HEK293 (cell line): Measurements from ENCODE around the gene LBX2.

Experiments
- MYNN ChIP-seq: fragments of 450-650 bp; formaldehyde crosslinking; IDR thresholded peaks from 2 replicates; pipeline ENCODE4 v1.5.1; 2016; ENCODE audit warnings: missing biosample characterization, missing genetic modification characterization, borderline replicate concordance
- RBAK ChIP-seq: fragments of 450-650 bp; formaldehyde crosslinking; IDR thresholded peaks from 2 replicates; pipeline ENCODE4 v1.5.1; 2016; ENCODE audit warnings: missing biosample characterization, missing genetic modification characterization
- REPIN1 ChIP-seq: fragments of 450-650 bp; formaldehyde crosslinking; IDR thresholded peaks from 2 replicates; pipeline ENCODE4 v1.5.1; 2017; ENCODE audit warnings: missing biosample characterization, missing genetic modification characterization, low read depth
- ZNF23 ChIP-seq: fragments of 450-650 bp; formaldehyde crosslinking; IDR thresholded peaks from 2 replicates; pipeline ENCODE4 v1.5.1; 2016; ENCODE audit warnings: missing biosample characterization, missing genetic modification characterization, borderline replicate concordance
- ZNF292 ChIP-seq: fragments of 450-650 bp; formaldehyde crosslinking; IDR thresholded peaks from 2 replicates; pipeline ENCODE4 v1.5.1; 2016; ENCODE audit warnings: low read depth, missing biosample characterization, missing genetic modification characterization, borderline replicate concordance
- TF ChIP-seq, protein P1 (sequence below): fragments of 450-650 bp; formaldehyde crosslinking; IDR thresholded peaks from 2 replicates; pipeline ENCODE4 v1.5.1; 2016; ENCODE audit warnings: missing biosample characterization, missing genetic modification characterization
- TF ChIP-seq, protein P2 (sequence below): fragments of 450-650 bp; formaldehyde crosslinking; IDR thresholded peaks from 2 replicates; pipeline ENCODE4 v1.5.1; 2016; ENCODE audit warnings: missing biosample characterization, missing genetic modification characterization

DNA sequence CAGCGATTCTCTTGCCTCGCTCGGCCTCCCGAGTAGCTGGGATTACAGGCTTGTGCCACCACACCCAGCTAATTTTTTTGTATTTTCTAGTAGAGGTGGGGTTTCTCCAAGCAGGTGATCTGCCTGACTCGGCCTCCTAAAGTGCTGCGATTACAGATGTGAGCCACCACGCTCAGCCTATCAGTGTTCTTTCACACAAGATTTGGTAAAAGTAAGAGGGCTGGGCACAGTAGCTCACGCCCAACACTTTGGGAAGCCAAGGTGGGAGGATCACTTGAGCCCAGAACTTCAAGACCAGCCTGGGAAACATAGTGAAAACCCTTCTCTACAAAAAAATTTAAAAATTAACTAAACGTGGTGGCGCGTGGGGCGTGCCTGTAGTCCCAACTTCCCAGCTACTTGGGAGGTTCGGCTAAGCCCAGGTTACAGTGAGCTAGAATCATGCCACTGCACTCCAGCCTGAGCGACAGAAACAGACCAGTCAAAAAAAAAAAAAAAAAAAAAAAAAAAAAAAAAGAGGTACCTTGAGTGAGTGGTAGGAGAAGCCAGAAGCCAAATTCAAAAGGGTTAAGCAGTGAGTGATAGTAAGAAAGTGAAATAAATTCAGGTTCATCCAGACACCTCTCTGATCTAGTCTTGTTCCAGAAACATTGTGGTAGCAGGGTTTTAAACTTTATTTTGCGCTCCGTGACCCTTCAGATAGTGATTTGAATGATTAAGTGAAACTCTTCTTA, 27.9 kb downstream of the LBX2 start:
- TF ChIP-seq MYNN = no peak
- TF ChIP-seq, protein P1, sequence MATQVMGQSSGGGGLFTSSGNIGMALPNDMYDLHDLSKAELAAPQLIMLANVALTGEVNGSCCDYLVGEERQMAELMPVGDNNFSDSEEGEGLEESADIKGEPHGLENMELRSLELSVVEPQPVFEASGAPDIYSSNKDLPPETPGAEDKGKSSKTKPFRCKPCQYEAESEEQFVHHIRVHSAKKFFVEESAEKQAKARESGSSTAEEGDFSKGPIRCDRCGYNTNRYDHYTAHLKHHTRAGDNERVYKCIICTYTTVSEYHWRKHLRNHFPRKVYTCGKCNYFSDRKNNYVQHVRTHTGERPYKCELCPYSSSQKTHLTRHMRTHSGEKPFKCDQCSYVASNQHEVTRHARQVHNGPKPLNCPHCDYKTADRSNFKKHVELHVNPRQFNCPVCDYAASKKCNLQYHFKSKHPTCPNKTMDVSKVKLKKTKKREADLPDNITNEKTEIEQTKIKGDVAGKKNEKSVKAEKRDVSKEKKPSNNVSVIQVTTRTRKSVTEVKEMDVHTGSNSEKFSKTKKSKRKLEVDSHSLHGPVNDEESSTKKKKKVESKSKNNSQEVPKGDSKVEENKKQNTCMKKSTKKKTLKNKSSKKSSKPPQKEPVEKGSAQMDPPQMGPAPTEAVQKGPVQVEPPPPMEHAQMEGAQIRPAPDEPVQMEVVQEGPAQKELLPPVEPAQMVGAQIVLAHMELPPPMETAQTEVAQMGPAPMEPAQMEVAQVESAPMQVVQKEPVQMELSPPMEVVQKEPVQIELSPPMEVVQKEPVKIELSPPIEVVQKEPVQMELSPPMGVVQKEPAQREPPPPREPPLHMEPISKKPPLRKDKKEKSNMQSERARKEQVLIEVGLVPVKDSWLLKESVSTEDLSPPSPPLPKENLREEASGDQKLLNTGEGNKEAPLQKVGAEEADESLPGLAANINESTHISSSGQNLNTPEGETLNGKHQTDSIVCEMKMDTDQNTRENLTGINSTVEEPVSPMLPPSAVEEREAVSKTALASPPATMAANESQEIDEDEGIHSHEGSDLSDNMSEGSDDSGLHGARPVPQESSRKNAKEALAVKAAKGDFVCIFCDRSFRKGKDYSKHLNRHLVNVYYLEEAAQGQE (tag by site-specific recombination) = no peak
- TF ChIP-seq ZNF23 (tag by site-specific recombination) = no peak
- TF ChIP-seq, protein P2, sequence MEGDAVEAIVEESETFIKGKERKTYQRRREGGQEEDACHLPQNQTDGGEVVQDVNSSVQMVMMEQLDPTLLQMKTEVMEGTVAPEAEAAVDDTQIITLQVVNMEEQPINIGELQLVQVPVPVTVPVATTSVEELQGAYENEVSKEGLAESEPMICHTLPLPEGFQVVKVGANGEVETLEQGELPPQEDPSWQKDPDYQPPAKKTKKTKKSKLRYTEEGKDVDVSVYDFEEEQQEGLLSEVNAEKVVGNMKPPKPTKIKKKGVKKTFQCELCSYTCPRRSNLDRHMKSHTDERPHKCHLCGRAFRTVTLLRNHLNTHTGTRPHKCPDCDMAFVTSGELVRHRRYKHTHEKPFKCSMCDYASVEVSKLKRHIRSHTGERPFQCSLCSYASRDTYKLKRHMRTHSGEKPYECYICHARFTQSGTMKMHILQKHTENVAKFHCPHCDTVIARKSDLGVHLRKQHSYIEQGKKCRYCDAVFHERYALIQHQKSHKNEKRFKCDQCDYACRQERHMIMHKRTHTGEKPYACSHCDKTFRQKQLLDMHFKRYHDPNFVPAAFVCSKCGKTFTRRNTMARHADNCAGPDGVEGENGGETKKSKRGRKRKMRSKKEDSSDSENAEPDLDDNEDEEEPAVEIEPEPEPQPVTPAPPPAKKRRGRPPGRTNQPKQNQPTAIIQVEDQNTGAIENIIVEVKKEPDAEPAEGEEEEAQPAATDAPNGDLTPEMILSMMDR (tag by site-specific recombination) = no peak
- no peak for TF ChIP-seq RBAK (tag by site-specific recombination)
- TF ChIP-seq ZNF292 (tag by site-specific recombination) = no peak
- no peak for TF ChIP-seq REPIN1
